ENCODE data around the gene PBOV1. TPM values are rescaled to one million over a fixed set of nuclear protein-coding genes. Genes with fewer than 3 reads are reported as not detected.

Gene PBOV1
- total RNA-seq, 1 experiment from 2014 or later, result not detected

DNA sequence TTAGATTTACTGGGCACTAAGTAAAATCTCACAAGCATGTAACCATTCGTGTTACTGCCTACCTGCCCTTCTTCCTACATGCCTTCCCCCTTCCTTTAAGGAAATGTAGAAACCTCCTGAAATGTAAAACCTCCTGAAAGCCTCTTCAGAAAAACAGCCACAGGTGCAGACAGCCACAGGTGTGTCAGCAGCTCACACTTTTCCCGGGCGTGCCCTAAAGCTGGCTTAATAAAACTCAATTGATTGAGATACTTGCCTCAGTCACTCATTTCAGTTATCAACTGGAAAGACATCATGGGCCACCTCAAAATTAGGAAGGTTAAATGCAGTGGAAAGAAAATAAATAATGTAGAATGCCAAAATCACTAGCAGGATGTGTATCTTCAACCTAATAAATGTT lies 23.1 kb upstream of the PBOV1 start:
- no peak for DNase-seq (ENCODE audit: low read depth, low spot score)
- in situ Hi-C loops (cut with HindIII; ENCODE audit: low pct_unique_long_range_greater_than_20kb, low sequenced_read_pairs), result no loop called here

DNA sequence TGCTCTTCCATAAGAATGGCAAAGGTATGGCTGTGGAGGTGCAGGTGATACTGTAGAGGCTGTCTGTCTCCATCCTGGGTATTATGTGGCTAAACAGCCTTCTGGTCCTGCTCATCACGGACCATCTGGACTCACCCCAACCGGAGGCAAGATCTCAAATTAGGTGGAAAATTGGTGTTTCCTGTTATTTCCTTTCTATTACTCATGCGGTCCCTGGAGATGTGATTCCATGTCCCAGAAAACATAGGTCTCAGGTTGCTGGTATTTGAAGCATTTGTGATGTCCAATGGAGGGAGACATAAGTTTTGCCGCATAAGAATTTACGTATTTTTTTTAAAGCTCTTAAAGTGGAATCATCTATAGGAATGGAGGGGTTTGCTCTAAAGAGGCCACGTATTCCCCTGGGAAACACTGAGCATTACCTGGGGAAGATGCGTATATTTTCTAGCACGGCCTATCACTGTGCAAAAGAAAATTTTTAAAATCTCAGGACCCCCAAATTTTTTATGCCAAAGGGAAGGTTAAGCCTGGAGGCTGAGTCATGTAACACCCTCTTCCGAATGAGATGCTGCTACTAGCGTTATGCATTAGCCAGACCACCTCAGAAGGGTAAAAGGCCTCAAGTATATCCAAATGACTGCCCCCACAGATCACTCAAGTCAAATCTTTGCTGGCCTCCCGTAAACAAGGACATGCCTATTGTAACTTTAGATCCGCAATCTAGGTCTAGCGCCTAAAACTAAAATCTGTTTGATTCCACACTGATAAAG lies 22.4 kb upstream of the PBOV1 start:
- no peak for DNase-seq (ENCODE audit: low read depth, low spot score)

DNA sequence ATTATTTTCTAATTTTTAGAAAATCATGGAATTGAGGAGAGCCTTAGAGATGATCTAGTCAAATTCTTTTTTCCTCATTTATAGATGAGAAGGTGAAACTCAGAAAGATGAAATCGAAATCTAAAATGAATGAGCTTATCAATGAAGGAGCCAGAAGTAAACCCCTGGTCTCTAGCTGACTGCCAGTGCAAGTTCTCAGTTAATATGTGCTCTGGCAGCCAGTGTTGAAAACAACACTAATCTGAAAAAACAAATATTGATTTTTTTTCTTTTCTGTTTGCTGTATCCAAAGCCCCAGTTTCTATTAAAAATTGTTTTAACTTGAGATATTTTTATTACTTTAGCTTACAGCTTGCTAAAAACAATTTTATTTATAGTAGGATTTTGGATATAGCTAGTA lies 21.5 kb upstream of the PBOV1 start:
- in situ Hi-C loops (cut with HindIII; ENCODE audit: low pct_unique_long_range_greater_than_20kb, low sequenced_read_pairs), result no loop called here
- no peak for DNase-seq (ENCODE audit: low read depth, low spot score)

More for the DNA sequence above, 22.4 kb upstream of the PBOV1 start:
- in situ Hi-C loops (cut with HindIII; ENCODE audit: low pct_unique_long_range_greater_than_20kb, low sequenced_read_pairs), result no loop called here

DNA sequence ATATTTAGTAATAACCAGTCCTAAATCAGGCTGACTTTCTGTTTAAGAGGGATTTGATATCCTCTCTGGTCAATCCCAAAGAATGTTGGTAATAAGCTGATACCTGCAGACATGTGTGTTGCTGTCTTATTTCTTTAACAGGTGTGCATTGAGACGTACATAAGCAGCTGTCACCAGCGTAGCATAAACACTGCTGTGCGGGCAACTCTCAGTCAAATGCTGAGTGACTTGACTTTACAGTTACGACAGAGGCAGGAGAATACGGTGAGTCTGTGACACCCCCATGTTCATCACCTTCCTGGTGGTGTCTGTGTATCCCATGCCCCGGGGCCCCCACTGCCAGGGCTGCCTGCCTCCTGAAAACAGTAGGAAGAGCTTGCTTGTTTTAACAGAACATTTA lies 20.1 kb upstream of the PBOV1 start:
- in situ Hi-C loops (cut with HindIII; ENCODE audit: low pct_unique_long_range_greater_than_20kb, low sequenced_read_pairs), result no loop called here

DNA sequence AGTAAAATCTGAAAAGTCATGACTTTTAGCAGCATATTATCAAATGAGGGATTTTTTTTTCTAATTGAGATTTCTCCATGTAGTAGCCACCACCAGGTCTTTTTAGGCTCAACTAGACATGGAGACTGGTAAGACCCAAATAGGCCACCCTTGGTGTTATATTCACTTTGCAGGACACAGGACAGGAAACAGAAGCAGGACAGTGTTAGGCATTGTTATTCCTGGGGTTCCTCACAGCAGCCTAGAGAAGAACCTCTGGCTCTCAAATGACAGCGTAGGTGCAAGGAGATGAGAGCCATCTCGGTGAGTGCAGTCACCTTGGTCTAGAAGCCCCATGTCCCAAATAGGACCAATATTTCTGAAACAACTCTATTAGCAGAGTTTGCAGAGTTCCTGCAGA lies 19.2 kb upstream of the PBOV1 start:
- DNase-seq (ENCODE audit: low read depth, low spot score), result no peak
- in situ Hi-C loops (cut with HindIII; ENCODE audit: low pct_unique_long_range_greater_than_20kb, low sequenced_read_pairs), result no loop called here

More for the DNA sequence above, 20.1 kb upstream of the PBOV1 start:
- no peak for DNase-seq (ENCODE audit: low read depth, low spot score)

DNA sequence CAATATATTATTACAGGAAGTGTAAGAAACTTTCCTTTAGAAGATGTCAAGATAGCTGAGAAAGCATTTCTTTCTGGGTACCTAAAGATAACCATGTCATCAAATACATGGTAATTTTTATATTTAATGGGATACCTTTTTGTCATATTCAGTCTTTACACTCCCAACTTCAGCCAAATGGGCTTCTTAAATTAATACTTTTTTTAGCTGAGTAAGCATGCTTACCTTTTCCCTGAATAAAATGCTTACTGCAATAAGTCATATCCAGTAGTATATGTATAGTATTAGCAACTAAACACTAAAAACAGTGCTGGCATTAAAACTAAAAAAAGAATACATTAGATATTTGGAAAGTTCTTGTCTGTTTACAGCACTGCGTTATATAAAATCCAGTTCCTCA lies 17.4 kb upstream of the PBOV1 start:
- in situ Hi-C loops (cut with HindIII; ENCODE audit: low pct_unique_long_range_greater_than_20kb, low sequenced_read_pairs), result no loop called here
- DNase-seq (ENCODE audit: low read depth, low spot score), result no peak

- in situ Hi-C loops (cut with HindIII; ENCODE audit: low pct_unique_long_range_greater_than_20kb, low sequenced_read_pairs), result no loop called here
- no peak for DNase-seq (ENCODE audit: low read depth, low spot score)
These were observed 16.9 kb upstream of the PBOV1 start for GRCh38 chr6:138235205-138235604.

- DNase-seq (ENCODE audit: low read depth, low spot score), result no peak
- in situ Hi-C loops (cut with HindIII; ENCODE audit: low pct_unique_long_range_greater_than_20kb, low sequenced_read_pairs), result no loop called here
These were observed 16.1 kb upstream of the PBOV1 start for GRCh38 chr6:138234363-138234762.

GRCh38 chr6:138231381-138231886 lies 13.1 kb upstream of the PBOV1 start:
- in situ Hi-C loops (cut with HindIII; ENCODE audit: low pct_unique_long_range_greater_than_20kb, low sequenced_read_pairs), result no loop called here
- no peak for DNase-seq (ENCODE audit: low read depth, low spot score)

GRCh38 chr6:138230759-138231380 lies 12.6 kb upstream of the PBOV1 start:
- no peak for DNase-seq (ENCODE audit: low read depth, low spot score)
- in situ Hi-C loops (cut with HindIII; ENCODE audit: low pct_unique_long_range_greater_than_20kb, low sequenced_read_pairs), result no loop called here

DNA sequence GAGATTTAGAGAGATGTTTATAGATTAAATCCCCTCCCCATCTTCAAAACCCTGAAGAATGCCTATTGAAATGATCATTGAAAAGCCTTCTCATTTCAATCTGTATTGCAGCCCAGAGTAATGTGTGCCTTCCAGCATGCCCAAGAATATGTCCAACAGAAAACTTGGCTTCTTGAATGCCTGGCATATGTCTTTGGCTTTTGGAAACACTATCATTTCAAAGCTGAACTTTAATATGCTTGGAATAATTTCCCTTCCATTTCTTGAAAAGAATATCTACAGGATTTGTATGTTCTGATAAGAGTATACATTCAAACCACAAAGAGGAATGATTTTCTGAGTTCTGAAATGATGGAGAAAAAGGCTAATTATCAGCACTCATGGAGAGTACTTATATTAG lies 11.9 kb upstream of the PBOV1 start:
- in situ Hi-C loops (cut with HindIII; ENCODE audit: low pct_unique_long_range_greater_than_20kb, low sequenced_read_pairs), result no loop called here
- DNase-seq (ENCODE audit: low read depth, low spot score), result no peak

GRCh38 chr6:138229663-138230179 lies 11.4 kb upstream of the PBOV1 start:
- DNase-seq (ENCODE audit: low read depth, low spot score), result no peak
- in situ Hi-C loops (cut with HindIII; ENCODE audit: low pct_unique_long_range_greater_than_20kb, low sequenced_read_pairs), result no loop called here

- no peak for DNase-seq (ENCODE audit: low read depth, low spot score)
- in situ Hi-C loops (cut with HindIII; ENCODE audit: low pct_unique_long_range_greater_than_20kb, low sequenced_read_pairs), result no loop called here
These were observed 10.8 kb upstream of the PBOV1 start for GRCh38 chr6:138229072-138229471.

DNA sequence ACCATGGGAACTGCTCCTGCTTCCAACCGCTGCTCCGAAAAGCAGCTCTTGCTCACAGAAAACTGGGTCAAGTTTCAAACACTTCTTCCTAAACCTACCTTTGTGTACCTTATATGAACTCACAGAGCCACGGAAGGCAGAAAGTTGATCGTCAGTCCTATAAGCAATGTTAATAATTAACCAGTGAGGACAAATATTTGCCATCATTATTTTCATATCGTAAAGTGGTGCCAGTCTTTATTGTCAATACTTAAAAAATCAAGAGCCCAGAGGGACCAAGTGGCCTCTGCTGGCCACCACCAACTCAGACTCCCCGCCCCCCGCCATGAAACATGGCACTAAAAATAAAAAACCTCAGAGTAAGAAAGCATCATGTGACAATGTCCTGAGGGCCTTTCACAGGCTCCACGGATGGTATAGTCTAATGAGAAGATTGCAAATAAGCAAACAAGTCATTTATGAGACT lies 9.1 kb upstream of the PBOV1 start:
- no peak for DNase-seq (ENCODE audit: low read depth, low spot score)
- in situ Hi-C loops (cut with HindIII; ENCODE audit: low pct_unique_long_range_greater_than_20kb, low sequenced_read_pairs), result no loop called here

DNA sequence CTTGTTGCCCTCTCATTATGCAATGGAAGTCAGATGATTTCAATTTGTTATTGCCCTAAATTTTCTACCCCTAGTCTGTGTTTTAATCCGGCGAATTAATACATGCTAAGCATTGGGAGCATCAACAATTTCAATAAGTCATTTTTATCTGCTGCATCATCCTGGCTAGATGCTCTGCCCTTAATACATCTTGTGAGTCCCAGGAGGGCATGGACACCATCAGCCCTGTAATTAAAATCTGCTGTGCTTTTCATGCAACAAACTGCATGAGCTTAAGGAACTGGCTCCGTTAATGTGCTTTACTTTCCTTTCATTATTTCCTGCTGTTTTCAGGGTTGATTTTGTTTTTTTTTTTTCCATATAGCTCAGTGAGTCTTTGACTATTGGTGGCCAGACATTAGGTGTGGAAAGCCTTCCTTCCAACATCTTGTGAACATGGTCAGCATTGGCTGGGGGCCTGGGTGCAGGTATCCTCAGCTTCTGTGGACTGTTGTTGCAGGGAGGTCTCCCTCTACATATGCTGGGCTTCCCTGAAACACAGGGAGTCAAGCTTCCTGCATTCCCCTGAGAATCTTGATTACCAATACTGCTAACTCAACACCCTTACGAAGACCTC lies 8.5 kb upstream of the PBOV1 start:
- no peak for DNase-seq (ENCODE audit: low read depth, low spot score)
- in situ Hi-C loops (cut with HindIII; ENCODE audit: low pct_unique_long_range_greater_than_20kb, low sequenced_read_pairs), result no loop called here

DNA sequence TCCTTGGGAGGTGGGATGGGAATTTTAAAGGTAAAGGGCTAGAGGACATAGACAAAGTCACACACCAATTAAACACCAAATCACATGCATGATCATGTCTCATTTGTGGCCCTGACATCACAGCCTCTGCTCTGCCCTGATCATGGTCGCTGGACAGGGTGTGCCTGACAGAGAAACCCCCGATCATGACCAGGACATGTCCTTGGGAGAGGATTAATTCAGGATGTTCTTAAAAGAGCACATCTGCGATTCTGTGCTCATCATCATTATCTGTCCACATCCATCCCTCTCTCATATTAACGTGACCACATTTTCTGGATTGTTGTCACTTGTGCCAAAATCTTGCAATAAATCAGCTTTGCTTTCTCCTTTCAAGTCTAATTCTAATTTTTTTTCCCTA lies 7.7 kb upstream of the PBOV1 start:
- in situ Hi-C loops (cut with HindIII; ENCODE audit: low pct_unique_long_range_greater_than_20kb, low sequenced_read_pairs), result no loop called here
- DNase-seq (ENCODE audit: low read depth, low spot score), result no peak

DNA sequence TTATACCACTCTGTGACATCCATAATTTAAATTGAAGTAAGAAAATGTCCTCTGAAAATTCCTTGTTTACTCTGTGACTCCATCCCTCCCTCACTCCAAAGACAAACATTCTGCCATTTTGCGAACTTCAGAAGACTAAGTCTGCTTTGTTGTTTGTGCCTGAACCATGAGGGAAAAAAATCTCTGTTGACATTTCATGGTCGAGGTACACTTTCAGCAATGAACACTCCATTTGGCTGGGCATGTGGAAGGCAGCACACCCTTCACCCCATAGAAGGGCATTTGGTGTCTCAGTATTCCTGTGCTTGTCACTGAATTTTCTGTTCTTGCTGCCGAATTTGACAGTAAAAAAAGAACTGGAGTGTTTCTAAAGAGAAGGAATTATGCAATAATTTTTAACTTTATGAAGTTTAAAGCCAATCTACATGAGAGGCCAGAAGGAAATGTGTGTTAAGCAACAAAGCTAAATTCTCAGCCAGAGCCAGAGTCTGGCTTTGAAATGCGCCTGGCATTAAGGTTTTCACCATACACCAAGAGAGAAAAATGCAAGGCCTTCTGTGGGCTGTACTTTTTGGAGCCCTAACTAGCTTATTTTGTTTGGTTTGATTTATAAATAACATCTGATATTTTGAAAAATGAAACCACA lies 4.7 kb upstream of the PBOV1 start:
- in situ Hi-C loops (cut with HindIII; ENCODE audit: low pct_unique_long_range_greater_than_20kb, low sequenced_read_pairs), result no loop called here

DNA sequence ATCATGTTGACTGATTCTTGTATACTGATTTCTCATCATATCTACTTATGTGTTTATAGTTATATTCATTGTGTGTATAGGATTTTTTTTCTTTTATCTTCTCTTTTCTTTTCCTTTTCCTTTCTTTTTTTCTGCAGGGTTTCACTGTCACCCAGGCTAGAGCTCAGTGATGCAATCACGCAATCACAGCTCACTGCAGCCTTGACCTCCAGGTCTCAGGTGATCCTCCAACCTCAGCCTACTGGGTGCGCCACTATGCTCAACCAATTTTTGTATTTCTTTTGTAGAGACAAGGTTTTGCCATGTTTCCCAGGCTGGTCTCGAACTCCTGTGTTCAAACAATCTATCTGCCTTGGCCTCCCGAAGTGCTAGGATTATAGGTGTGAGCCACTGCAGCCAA lies 1.6 kb upstream of the PBOV1 start:
- in situ Hi-C loops (cut with HindIII; ENCODE audit: low pct_unique_long_range_greater_than_20kb, low sequenced_read_pairs), result no loop called here
- DNase-seq (ENCODE audit: low read depth, low spot score), result no peak

More for the DNA sequence above, 4.7 kb upstream of the PBOV1 start:
- DNase-seq (ENCODE audit: low read depth, low spot score), result no peak

Data from SK-MEL-5 (cell line).